ENCODE data around the gene RGS3.

The RGS3 gene

DNA sequence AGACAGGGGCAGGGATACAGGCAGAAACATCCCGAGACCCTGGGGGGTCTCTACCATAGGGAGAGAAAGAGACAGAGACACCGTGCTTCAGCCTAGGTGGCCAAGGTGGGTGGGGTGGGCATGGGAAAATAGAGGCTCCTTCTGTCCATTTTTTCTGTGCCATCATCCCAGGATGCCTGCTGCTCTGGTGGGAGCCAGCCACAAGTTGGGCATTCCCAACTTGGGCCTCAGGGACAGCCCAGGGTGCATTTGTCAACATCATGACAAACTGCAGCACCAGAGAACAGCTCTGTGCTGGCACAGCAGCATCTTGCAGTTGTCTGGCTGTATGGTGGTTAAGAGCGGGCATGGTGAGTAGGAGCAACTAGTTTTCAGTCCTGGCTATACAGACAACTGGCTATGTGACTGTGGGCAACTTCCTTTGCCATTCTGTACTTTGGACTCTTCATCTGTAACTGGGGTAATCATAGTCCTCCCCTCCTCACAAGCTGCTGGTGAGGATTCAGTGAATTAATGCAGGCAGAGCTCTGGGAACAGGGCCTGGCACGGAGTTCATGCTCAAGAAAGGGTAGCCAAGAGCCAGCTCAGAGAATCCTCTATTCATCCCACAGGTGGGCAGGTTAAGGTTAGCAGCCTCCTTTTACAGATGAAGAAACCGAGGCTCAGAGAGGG is 100.4 kb downstream of the RGS3 start (continued):
- TF ChIP-seq, protein P1, sequence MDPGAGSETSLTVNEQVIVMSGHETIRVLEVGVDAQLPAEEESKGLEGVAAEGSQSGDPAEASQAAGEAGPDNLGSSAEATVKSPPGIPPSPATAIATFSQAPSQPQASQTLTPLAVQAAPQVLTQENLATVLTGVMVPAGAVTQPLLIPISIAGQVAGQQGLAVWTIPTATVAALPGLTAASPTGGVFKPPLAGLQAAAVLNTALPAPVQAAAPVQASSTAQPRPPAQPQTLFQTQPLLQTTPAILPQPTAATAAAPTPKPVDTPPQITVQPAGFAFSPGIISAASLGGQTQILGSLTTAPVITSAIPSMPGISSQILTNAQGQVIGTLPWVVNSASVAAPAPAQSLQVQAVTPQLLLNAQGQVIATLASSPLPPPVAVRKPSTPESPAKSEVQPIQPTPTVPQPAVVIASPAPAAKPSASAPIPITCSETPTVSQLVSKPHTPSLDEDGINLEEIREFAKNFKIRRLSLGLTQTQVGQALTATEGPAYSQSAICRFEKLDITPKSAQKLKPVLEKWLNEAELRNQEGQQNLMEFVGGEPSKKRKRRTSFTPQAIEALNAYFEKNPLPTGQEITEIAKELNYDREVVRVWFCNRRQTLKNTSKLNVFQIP (CRISPR knock-in tag; IDR thresholded peaks at IDR 0.05; ENCODE audit: borderline replicate concordance, low read depth): no peak
- TF ChIP-seq ZNF565 (CRISPR knock-in tag; conservative IDR thresholded peaks at IDR 0.05; ENCODE audit: low read depth) (no peak), ZNF70 (CRISPR knock-in tag; IDR thresholded peaks at IDR 0.05) (no peak)

DNA sequence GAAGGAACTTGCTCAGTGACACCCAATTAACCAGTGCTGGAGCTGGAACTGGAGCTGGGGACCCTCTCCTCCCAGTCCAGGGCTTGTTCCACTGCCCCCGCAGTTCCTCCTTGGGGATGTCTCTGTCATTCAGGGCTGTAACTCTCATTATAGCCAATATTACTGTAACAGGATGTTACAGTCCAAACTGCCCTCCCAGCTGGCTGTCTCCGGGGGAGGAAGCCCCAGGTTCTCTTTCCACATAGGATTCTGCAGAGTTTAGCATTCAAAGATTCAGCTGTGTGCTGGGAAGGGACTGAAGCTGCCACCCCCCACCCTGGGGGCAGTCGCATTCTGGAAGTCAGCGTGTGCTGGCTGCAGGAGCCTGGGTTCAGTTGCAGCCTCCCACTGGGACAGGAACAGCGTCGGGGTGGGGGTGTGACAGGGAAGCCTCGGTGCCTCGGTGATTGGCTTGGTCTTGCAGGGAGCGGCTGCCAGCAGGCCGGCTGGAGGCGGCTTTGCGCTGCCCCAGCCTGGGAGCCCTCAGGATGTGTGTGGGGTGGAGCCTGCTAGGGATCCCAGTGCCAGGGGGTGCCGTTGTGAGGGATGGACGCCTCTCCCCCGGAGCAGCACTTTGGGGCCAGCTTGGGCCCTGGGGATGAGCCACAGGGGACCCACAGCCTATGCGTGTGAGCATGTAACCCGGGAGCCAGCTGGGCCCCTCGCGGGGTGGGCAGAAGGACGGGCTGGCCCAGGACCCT is 101.1 kb downstream of the RGS3 start:
- TF ChIP-seq TCF4 (CRISPR knock-in tag; IDR thresholded peaks at IDR 0.05; ENCODE audit: borderline replicate concordance) (no peak), RARB (CRISPR knock-in tag; IDR thresholded peaks at IDR 0.05) (no peak), CSDC2 (CRISPR knock-in tag; IDR thresholded peaks at IDR 0.05) (no peak), BACH2 (CRISPR knock-in tag; IDR thresholded peaks at IDR 0.05; ENCODE audit: borderline replicate concordance) (no peak), PPARA (CRISPR knock-in tag; IDR thresholded peaks at IDR 0.05; ENCODE audit: borderline replicate concordance) (no peak), ESRRG (CRISPR knock-in tag; IDR thresholded peaks at IDR 0.05) (no peak)
- TF ChIP-seq, protein P2, sequence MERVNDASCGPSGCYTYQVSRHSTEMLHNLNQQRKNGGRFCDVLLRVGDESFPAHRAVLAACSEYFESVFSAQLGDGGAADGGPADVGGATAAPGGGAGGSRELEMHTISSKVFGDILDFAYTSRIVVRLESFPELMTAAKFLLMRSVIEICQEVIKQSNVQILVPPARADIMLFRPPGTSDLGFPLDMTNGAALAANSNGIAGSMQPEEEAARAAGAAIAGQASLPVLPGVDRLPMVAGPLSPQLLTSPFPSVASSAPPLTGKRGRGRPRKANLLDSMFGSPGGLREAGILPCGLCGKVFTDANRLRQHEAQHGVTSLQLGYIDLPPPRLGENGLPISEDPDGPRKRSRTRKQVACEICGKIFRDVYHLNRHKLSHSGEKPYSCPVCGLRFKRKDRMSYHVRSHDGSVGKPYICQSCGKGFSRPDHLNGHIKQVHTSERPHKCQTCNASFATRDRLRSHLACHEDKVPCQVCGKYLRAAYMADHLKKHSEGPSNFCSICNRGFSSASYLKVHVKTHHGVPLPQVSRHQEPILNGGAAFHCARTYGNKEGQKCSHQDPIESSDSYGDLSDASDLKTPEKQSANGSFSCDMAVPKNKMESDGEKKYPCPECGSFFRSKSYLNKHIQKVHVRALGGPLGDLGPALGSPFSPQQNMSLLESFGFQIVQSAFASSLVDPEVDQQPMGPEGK (CRISPR knock-in tag; IDR thresholded peaks at IDR 0.05; ENCODE audit: borderline replicate concordance): no peak
- TF ChIP-seq, protein P3, sequence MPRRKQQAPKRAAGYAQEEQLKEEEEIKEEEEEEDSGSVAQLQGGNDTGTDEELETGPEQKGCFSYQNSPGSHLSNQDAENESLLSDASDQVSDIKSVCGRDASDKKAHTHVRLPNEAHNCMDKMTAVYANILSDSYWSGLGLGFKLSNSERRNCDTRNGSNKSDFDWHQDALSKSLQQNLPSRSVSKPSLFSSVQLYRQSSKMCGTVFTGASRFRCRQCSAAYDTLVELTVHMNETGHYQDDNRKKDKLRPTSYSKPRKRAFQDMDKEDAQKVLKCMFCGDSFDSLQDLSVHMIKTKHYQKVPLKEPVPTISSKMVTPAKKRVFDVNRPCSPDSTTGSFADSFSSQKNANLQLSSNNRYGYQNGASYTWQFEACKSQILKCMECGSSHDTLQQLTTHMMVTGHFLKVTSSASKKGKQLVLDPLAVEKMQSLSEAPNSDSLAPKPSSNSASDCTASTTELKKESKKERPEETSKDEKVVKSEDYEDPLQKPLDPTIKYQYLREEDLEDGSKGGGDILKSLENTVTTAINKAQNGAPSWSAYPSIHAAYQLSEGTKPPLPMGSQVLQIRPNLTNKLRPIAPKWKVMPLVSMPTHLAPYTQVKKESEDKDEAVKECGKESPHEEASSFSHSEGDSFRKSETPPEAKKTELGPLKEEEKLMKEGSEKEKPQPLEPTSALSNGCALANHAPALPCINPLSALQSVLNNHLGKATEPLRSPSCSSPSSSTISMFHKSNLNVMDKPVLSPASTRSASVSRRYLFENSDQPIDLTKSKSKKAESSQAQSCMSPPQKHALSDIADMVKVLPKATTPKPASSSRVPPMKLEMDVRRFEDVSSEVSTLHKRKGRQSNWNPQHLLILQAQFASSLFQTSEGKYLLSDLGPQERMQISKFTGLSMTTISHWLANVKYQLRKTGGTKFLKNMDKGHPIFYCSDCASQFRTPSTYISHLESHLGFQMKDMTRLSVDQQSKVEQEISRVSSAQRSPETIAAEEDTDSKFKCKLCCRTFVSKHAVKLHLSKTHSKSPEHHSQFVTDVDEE (CRISPR knock-in tag; IDR thresholded peaks at IDR 0.05): no peak
- ATAC-seq: peak; percentile 46; the same call in 2 of the 3 replicates

DNA sequence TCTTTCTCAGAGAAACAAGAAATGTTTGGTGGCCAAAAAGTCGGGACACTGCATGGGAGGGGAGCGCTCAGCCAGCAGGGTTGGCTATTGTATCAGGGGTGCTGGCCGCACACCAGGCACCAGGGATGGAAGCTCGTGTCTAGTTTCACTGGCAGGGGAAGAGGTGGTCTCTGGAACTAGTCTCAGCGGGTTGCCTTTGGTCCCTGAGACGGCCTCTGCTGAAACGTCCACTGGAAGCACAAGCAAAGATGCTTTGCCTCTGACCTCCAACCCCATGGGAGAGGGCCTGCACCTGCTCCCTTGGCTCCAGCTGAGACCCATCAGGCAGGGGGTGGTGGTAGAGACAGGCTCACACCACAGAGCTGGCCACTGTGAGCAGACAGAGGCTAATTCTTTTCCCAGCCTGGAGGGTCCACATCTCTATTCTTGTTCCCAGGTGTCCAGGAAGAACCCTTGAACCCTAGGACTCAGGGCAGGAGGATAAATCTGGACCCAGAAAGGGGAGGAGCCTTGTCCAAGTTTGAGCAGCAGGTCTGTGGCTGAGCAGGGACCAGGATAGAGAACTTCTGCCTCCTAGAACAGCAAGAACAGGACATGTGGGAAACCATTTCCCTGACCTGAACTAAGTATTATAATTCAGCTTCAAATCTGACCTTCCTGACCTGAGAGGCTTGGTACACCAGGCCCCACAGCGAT is 102.6 kb downstream of the RGS3 start:
- TF ChIP-seq GLIS3 (CRISPR knock-in tag; IDR thresholded peaks at IDR 0.05) (no peak), ZC3H10 (CRISPR knock-in tag; IDR thresholded peaks at IDR 0.05) (no peak), ZFP30 (CRISPR knock-in tag; IDR thresholded peaks at IDR 0.05) (no peak), TOX (CRISPR knock-in tag; IDR thresholded peaks at IDR 0.05; ENCODE audit: borderline replicate concordance) (no peak)
- TF ChIP-seq, protein P2 (CRISPR knock-in tag; IDR thresholded peaks at IDR 0.05; ENCODE audit: borderline replicate concordance): no peak
- ATAC-seq: no peak

DNA sequence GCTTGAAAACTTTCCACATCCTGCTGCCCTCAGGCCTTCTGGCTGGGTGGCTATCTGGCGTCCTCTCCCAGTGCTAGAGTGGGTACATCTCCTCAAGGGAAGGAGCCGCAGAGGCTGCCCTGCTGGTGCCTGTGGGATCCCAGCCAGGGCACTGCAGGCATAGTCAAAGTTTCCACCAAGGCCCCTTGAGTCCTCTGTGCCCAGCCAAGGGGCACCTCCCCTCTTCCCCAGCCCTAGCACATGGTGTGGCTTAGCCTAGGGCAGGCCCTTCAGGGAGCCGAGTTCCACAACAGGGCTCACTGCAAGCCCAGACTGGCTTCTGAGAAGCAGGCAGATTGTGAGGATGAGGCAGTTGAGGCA is 103.2 kb downstream of the RGS3 start:
- no peak for ATAC-seq
- TF ChIP-seq PPARA (CRISPR knock-in tag; IDR thresholded peaks at IDR 0.05; ENCODE audit: borderline replicate concordance) (no peak), ESRRG (CRISPR knock-in tag; IDR thresholded peaks at IDR 0.05) (no peak), GLIS3 (CRISPR knock-in tag; IDR thresholded peaks at IDR 0.05) (no peak), ZNF8 (CRISPR knock-in tag; IDR thresholded peaks at IDR 0.05) (no peak), RARB (CRISPR knock-in tag; IDR thresholded peaks at IDR 0.05) (no peak), TOX (CRISPR knock-in tag; IDR thresholded peaks at IDR 0.05; ENCODE audit: borderline replicate concordance) (no peak), OSR1 (CRISPR knock-in tag; IDR thresholded peaks at IDR 0.05) (no peak), SNAI2 (CRISPR knock-in tag; IDR thresholded peaks at IDR 0.05) (no peak), TCF4 (CRISPR knock-in tag; IDR thresholded peaks at IDR 0.05; ENCODE audit: borderline replicate concordance) (no peak), ARNTL (CRISPR knock-in tag; IDR thresholded peaks at IDR 0.05; ENCODE audit: borderline replicate concordance, low read depth) (no peak), CSDC2 (CRISPR knock-in tag; IDR thresholded peaks at IDR 0.05) (no peak)
- TF ChIP-seq, protein P4, sequence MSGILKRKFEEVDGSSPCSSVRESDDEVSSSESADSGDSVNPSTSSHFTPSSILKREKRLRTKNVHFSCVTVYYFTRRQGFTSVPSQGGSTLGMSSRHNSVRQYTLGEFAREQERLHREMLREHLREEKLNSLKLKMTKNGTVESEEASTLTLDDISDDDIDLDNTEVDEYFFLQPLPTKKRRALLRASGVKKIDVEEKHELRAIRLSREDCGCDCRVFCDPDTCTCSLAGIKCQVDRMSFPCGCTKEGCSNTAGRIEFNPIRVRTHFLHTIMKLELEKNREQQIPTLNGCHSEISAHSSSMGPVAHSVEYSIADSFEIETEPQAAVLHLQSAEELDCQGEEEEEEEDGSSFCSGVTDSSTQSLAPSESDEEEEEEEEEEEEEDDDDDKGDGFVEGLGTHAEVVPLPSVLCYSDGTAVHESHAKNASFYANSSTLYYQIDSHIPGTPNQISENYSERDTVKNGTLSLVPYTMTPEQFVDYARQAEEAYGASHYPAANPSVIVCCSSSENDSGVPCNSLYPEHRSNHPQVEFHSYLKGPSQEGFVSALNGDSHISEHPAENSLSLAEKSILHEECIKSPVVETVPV (CRISPR knock-in tag; IDR thresholded peaks at IDR 0.05): no peak
- TF ChIP-seq, protein P3 (CRISPR knock-in tag; IDR thresholded peaks at IDR 0.05): no peak
